ENCODE data around the gene ALDH1L1. TPM values are rescaled to one million over a fixed set of nuclear protein-coding genes. Genes with fewer than 3 reads are reported as not detected.

ALDH1L1 gene
- total RNA-seq, 6 donors from 2014 or later = 2.4 to 11.5 (median 4.7) TPM

DNA sequence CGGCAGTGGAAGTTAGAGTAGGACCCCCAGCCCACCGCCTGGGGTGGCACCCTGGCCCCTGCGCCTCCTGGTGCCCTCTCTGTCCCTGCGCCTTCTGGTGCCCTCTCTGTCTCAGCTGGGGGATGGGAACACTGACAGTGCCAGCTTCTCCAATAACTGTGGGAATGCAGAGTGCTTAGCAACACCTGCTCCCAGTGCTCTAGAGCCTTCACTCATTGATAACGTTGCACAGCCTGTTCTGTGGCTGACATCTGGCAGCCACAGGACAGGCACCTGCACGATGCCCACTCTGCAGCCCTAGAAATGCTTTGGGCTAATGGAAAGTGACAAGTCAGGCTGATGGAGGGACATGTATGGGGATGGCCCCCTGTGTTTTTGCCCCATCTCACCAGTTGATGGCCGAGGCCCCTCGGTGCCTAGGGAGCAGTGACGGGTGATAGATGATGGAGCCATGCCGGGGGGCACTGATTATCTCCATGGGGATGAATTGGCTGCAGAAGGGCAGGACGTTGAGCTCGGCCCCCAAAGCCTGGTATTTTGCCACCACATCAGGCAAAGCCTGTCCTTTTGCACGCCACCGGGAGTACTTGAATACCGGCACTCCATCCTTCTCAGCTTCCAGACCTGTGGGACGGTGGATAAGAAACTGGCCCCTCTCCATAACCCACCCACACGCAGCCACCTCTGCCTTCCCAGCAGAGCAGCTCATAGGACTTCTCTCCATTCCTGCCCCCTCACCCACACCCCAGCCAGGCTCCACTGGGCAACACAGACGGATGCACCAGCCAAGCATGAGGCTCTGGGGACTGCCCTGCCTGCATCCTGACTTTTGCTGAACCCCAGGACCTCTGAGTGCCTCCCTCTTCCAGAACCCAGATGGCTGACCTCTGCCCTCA lies 22.1 kb downstream of the ALDH1L1 start:
- H3K36me3 ChIP-seq = no peaks in the 10 kb centered on the region
- no peaks in the 10 kb centered on the region for H3K4me1 ChIP-seq
- ATAC-seq (ENCODE audit: low FRiP score in 2 of 2) = no peak
- no peaks in the 10 kb centered on the region for H3K9me3 ChIP-seq
- DNase-seq = peak in 1 of 2 donors; percentile 27
- TF ChIP-seq POLR2A (IDR thresholded peaks at IDR 0.05) = no peak
- TF ChIP-seq POLR2AphosphoS5 (IDR thresholded peaks at IDR 0.05) = no peak
- no peak for TF ChIP-seq EP300 (IDR thresholded peaks at IDR 0.05)
- TF ChIP-seq, protein P1, sequence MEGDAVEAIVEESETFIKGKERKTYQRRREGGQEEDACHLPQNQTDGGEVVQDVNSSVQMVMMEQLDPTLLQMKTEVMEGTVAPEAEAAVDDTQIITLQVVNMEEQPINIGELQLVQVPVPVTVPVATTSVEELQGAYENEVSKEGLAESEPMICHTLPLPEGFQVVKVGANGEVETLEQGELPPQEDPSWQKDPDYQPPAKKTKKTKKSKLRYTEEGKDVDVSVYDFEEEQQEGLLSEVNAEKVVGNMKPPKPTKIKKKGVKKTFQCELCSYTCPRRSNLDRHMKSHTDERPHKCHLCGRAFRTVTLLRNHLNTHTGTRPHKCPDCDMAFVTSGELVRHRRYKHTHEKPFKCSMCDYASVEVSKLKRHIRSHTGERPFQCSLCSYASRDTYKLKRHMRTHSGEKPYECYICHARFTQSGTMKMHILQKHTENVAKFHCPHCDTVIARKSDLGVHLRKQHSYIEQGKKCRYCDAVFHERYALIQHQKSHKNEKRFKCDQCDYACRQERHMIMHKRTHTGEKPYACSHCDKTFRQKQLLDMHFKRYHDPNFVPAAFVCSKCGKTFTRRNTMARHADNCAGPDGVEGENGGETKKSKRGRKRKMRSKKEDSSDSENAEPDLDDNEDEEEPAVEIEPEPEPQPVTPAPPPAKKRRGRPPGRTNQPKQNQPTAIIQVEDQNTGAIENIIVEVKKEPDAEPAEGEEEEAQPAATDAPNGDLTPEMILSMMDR (IDR thresholded peaks at IDR 0.05) = no peak
- H3K4me3 ChIP-seq = no peak overlapping the region
- no peaks in the 10 kb centered on the region for H3K27me3 ChIP-seq
- no peak overlapping the region for H3K27ac ChIP-seq
- 85 to 89% methylated on average over 10 to 18 of the region's 18 CpGs for WGBS, 2 donors

DNA sequence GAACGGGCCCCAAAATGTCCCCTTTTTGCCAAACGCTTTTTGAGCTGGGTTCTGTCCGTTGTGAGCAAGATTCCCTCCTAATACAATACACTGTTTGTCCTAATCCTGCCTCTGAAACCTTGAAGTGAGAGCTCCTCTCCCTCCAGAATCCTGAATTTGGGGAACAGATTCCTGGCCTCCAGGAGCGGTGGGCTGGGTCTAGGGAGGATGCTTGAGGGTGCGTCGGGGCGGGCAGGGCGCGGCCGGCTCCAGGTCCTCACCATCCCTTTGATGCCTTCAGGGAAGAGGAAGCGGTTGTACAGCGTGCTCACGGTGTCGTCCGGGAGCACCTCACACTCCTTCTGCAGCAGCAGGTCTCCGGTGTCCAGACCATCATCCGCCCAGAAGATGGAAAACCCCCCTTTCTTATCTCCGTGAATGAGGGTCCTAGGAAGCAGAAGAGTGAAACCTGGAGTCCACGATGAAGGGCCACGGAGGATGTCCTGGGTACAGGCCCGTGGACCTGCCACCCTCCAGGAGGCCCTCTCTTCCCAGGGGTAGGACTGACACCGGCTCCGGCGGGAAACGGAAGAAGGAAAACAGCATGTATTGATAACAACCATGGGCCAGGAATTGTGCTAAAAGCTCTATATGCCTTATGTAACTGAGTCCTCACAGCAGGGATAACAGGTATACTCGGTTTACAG lies 23.2 kb downstream of the ALDH1L1 start:
- Histone ChIP-seq H3K4me1 (no peaks in the 10 kb centered on the region), H3K27me3 (no peaks in the 10 kb centered on the region), H3K4me3 (no peak overlapping the region), H3K27ac (no peak overlapping the region), H3K9me3 (no peaks in the 10 kb centered on the region), H3K36me3 (no peaks in the 10 kb centered on the region)
- no peak for ATAC-seq (ENCODE audit: low FRiP score in 2 of 2)
- TF ChIP-seq EP300 (IDR thresholded peaks at IDR 0.05) (no peak), POLR2A (IDR thresholded peaks at IDR 0.05) (no peak), POLR2AphosphoS5 (IDR thresholded peaks at IDR 0.05) (no peak)
- TF ChIP-seq, protein P1 (IDR thresholded peaks at IDR 0.05) = no peak
- WGBS, 2 donors = 93 to 94% methylated on average over 26 of the region's 26 CpGs
- peak in 1 of 2 donors; percentile 55 for DNase-seq

DNA sequence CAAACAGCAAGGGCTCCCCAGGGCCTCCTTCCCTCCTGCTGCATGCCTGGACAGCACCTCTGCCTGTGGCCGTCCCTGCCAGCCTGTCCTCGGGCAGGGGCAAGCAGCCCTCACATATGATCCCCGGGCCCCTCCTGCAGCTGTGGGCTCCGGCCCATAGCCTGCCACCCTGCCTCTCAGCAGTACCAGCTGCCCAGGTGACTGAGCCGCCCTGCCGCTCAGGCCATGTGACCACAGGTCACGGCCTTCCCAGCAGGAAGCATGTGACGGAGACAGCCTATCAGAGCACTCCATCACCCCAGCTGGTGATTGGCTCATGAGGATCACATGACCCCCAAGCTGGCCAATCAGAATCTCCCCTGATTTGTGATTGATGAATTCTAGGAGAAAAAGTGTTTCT lies 23.9 kb downstream of the ALDH1L1 start:
- no peak overlapping the region for H3K27ac ChIP-seq
- ATAC-seq (ENCODE audit: low FRiP score in 2 of 2) (no peak), DNase-seq (peak in 1 of 2 donors; percentile 72)
- no peaks in the 10 kb centered on the region for H3K4me1 ChIP-seq
- 68 to 100% methylated on average over 1 to 4 of the region's 8 CpGs for WGBS, 2 donors
- H3K36me3 ChIP-seq = no peaks in the 10 kb centered on the region
- H3K27me3 ChIP-seq = no peaks in the 10 kb centered on the region
- H3K4me3 ChIP-seq = no peak overlapping the region
- no peak for TF ChIP-seq POLR2A (IDR thresholded peaks at IDR 0.05)
- TF ChIP-seq, protein P1 (IDR thresholded peaks at IDR 0.05) = no peak
- no peak for TF ChIP-seq POLR2AphosphoS5 (IDR thresholded peaks at IDR 0.05)
- no peaks in the 10 kb centered on the region for H3K9me3 ChIP-seq

DNA sequence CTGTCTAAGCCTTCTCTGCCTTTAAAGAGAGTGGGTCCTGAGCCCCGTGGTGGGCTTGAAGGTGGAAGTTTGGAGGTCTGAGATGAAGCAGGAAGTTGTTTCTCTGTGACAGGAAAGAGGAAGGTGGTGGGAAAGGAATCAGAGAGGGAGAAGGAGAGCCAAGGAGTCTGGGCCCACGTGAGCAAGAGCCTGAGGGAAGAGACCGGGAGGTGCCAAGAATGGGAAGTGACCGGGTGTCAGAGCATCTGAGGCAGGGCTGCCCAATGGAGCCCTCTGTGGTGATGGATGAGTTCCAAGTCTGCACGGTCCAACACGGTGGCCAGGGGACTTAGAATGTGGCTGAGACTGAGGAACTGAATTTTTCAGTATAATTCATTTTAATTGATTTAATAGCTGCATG lies 24.6 kb downstream of the ALDH1L1 start:
- Histone ChIP-seq H3K27ac (no peak overlapping the region), H3K36me3 (no peaks in the 10 kb centered on the region), H3K4me1 (no peaks in the 10 kb centered on the region), H3K4me3 (no peak overlapping the region), H3K27me3 (no peaks in the 10 kb centered on the region), H3K9me3 (no peaks in the 10 kb centered on the region)
- ATAC-seq (ENCODE audit: low FRiP score in 2 of 2) (no peak), DNase-seq (no peak)
- WGBS, 2 donors = 47% methylated on average over 6 of the region's 6 CpGs
- TF ChIP-seq, protein P1 (IDR thresholded peaks at IDR 0.05) = no peak
- TF ChIP-seq POLR2A (IDR thresholded peaks at IDR 0.05) (no peak), POLR2AphosphoS5 (IDR thresholded peaks at IDR 0.05) (no peak), EP300 (IDR thresholded peaks at IDR 0.05) (no peak)
